ENCODE data around the gene CEP57L1.
"Not testable (repeated sequence)": the region's sequence is repeated elsewhere in the genome, so short reads cannot be mapped to it uniquely, and the experiment has no call there.

CEP57L1 gene

DNA sequence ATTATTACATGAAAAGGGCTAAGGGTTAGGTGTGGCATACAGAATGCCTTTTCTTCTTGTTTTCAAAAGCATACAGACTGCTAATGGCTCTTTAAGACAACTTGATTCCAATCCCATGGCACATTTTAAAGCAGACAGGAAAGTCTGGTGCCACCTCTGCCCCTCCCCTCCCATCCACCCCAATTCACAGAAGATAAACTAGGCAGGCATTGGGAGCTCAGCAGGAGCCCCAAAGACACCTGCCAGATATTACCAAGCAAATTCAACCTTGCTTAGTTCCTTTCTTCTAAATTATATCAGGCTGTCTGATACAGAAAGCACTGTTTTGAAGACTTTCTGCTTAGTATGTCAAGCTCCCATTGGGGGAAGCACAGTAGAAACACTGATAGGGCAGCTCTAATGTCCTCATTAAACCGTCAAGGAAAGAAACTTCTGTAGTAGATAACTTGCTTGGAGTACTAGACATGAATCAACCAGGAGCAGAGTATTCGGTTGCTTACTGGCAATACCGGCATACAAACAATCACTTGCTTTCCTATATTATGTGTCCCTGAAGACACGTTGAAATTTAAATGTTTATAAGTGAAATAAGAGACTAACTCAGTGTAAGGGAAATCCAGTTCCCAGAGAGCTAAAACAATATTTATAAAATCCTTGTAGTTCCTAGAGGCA, 13.7 kb upstream of the CEP57L1 start:
- TF ChIP-seq, protein P1, sequence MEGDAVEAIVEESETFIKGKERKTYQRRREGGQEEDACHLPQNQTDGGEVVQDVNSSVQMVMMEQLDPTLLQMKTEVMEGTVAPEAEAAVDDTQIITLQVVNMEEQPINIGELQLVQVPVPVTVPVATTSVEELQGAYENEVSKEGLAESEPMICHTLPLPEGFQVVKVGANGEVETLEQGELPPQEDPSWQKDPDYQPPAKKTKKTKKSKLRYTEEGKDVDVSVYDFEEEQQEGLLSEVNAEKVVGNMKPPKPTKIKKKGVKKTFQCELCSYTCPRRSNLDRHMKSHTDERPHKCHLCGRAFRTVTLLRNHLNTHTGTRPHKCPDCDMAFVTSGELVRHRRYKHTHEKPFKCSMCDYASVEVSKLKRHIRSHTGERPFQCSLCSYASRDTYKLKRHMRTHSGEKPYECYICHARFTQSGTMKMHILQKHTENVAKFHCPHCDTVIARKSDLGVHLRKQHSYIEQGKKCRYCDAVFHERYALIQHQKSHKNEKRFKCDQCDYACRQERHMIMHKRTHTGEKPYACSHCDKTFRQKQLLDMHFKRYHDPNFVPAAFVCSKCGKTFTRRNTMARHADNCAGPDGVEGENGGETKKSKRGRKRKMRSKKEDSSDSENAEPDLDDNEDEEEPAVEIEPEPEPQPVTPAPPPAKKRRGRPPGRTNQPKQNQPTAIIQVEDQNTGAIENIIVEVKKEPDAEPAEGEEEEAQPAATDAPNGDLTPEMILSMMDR (IDR thresholded peaks at IDR 0.05; ENCODE audit: control insufficient read depth, extremely low read depth, insufficient read depth): no peak
- H3K4me3 ChIP-seq (ENCODE audit: low read depth, low read length): no peak overlapping the region
- no peak for DNase-seq (ENCODE audit: low read depth)

DNA sequence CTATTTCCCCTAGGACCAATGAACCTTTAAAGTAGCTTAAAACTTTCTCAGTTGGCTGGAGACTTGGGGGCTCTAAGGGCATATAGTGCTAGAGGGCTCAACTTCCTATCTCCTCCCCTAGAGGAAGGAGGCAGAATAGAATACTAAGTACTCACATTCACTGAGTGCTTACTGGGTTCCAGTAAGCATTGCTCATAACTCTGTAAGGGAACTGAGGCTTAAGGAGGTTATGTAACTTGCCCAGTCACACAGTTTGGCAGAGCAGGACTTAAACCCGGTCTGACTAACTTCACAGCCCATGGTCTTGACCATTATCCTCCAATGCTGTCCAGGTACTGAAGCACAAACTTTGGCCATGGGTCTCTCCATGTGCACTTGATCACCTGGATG, 13.1 kb upstream of the CEP57L1 start:
- TF ChIP-seq, protein P1 (IDR thresholded peaks at IDR 0.05; ENCODE audit: control insufficient read depth, extremely low read depth, insufficient read depth): no peak
- DNase-seq (ENCODE audit: low read depth): no peak
- no peak overlapping the region for H3K4me3 ChIP-seq (ENCODE audit: low read depth, low read length)

DNA sequence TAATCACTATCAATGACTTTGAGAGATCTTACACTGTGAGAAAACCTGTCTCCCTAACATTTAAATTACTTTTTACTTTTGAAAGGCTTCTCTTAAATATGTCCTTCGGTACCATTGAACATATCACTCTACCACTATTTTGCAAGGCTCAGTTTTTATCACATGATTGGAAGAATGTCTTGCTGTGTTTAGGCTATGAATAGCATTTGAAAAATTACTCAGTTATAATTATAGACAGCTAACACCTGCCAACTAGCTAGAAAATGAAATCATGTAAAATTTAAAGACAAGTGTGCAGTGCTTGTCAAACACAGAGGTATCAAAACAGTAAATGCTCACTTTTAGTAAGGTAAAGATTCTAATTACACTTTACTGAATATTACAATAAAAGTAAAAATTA, 11.7 kb upstream of the CEP57L1 start:
- H3K4me3 ChIP-seq (ENCODE audit: low read depth, low read length): no peak overlapping the region
- no peak for DNase-seq (ENCODE audit: low read depth)
- TF ChIP-seq, protein P1 (IDR thresholded peaks at IDR 0.05; ENCODE audit: control insufficient read depth, extremely low read depth, insufficient read depth): no peak

DNA sequence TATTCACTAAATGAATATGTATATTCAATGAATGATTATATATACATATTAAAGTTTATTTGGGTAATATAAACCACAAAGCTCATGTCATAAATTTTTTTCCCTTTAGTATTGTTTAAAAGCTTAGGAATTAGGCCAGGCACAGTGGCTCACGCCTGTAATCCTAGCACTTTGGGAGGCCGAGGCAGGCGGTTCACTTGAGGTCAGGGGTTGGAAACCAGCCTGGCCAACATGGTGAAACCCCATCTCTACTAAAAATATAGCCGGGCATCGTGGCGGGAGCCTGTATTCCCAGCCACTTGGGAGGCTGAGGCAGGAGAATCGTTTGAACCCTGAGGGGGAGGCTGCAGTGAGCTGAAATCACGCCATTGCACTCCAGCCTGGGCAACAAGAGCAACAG, 11.2 kb upstream of the CEP57L1 start:
- DNase-seq (ENCODE audit: low read depth); H3K4me3 ChIP-seq (ENCODE audit: low read depth, low read length): not testable (repeated sequence)

DNA sequence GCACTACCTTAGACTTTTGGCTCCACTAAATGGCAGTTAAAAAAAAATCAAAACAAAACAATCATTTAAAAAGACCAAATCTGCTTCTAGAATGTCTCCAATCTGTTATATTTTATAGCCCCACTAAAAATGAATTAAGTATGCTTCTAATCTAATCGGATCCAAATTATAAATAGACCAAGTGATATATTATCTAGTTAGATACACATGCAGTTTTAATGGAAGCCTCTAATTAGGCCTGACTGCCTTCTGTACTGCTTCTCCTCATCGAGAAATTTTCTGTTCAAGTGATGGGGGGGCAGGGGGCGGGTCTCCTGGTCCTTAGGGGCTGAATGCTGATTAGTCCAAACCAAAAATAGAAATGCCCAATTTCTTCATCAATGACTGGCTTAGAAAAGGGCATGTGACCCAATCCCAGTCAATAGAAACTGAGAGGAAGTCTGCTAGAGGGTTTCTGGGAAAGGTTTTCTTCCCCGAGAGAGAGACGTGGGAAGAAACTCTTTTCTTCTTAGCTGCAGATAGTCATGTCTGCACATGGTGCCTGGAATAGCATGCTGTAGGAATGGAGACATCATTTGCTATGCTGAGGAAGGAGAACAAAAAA, 7.5 kb upstream of the CEP57L1 start:
- TF ChIP-seq, protein P1 (IDR thresholded peaks at IDR 0.05; ENCODE audit: control insufficient read depth, extremely low read depth, insufficient read depth): no peak
- DNase-seq (ENCODE audit: low read depth): no peak

DNA sequence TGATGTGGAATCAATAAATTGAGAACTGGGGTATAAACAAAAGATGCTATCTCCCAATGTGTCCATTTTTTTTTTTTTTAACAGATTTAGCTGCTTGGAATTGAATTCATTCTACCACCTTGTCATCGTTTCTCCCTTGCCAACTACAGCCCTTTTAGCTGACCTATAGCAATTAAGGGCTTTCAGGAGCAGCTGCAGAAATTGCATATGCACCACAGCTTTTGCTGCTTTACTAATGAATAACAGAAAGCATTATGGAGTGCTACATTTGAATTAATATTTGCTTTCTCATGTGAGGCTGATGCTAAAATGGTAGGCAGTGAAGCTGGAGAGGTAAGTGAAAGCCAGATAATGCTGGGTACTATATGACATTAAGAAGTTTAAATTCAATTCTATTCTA, 6.3 kb upstream of the CEP57L1 start:
- no peak overlapping the region for H3K4me3 ChIP-seq (ENCODE audit: low read depth, low read length)
- DNase-seq (ENCODE audit: low read depth): no peak
- TF ChIP-seq, protein P1 (IDR thresholded peaks at IDR 0.05; ENCODE audit: control insufficient read depth, extremely low read depth, insufficient read depth): no peak

More for the DNA sequence above, 7.5 kb upstream of the CEP57L1 start:
- H3K4me3 ChIP-seq (ENCODE audit: low read depth, low read length): no peak overlapping the region

DNA sequence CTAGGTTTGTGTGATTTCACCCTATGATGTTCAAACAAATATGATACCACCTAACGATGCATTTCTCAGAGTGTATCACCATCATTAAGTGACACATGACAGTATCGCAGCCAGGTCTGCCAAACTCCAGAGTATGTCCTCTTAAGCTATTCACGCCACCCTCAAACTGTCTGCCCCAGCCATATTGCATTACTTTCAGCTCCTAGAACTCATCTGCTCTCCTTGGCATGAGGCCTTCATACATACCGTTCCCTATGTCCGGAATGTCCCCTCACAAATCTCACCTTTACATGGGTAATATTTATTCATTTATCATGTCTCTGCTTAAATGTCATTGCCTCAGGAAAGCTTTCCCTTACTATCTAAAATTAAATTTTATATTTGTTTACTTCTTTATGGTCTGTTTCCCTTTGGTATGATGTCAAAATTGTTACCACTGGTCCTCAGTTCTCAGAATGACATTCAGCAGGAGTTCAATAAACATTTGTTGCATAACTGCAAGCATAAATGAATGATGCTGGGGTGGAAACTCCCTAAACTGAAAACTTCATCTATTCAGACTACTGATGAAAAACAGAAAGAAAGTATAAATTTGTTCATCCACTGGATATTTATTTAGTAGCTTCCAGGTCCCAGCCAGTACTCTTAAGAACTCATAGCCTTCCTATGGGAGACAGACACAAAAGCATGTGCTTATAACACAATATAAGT, 3.8 kb upstream of the CEP57L1 start:
- TF ChIP-seq, protein P1 (IDR thresholded peaks at IDR 0.05; ENCODE audit: control insufficient read depth, extremely low read depth, insufficient read depth): no peak

More for the DNA sequence above, 3.8 kb upstream of the CEP57L1 start:
- no peak overlapping the region for H3K4me3 ChIP-seq (ENCODE audit: low read depth, low read length)
- DNase-seq (ENCODE audit: low read depth): no peak

All from LNCaP clone FGC (cell line).